H1 (cell line): Measurements from ENCODE around the gene COQ8B.

Experiments used
- CHD2 ChIP-seq: IDR thresholded peaks from 2 replicates; pipeline ENCODE4 v1.6.1; 2012; ENCODE audit warnings: low read length, improper control_type of control experiment
- EP300 ChIP-seq, 2 experiments: IDR thresholded peaks; 1 replicate in 1 of 2; 2 replicates in 1 of 2; pipeline ENCODE4 v1.6.1; 2011 to 2012; ENCODE audit warnings: low read depth in 2 of 2, low read length in 2 of 2, mild to moderate bottlenecking in 2 of 2, borderline replicate concordance in 1 of 2, inconsistent platforms in 1 of 2, moderate library complexity in 1 of 2
- GABPA ChIP-seq: IDR thresholded peaks from 2 replicates; pipeline ENCODE4 v1.6.1; 2011; ENCODE audit warnings: mild to moderate bottlenecking, low read length, moderate library complexity, borderline replicate concordance; ENCODE audit not compliant: insufficient read depth
- POLR2AphosphoS5 ChIP-seq: IDR thresholded peaks from 2 replicates; pipeline ENCODE4 v1.6.1; 2011; ENCODE audit warnings: low read depth, low read length
- TF ChIP-seq, protein P1 (sequence below), 3 experiments: IDR thresholded peaks; 1 replicate in 2 of 3; 2 replicates in 1 of 3; pipeline versions ENCODE4 v1.5.1 to v1.6.1; 2011; ENCODE audit warnings: low read length in 3 of 3, mild to moderate bottlenecking in 3 of 3, inconsistent platforms in 2 of 3, low read depth in 1 of 3, moderate library complexity in 1 of 3; ENCODE audit not compliant: insufficient read depth in 1 of 3; ENCODE audit errors: control extremely low read depth in 1 of 3
- TF ChIP-seq, protein P2 (sequence below): IDR thresholded peaks from 2 replicates; pipeline ENCODE4 v1.6.1; 2011; ENCODE audit warnings: low read length, improper control_type of control experiment

DNA sequence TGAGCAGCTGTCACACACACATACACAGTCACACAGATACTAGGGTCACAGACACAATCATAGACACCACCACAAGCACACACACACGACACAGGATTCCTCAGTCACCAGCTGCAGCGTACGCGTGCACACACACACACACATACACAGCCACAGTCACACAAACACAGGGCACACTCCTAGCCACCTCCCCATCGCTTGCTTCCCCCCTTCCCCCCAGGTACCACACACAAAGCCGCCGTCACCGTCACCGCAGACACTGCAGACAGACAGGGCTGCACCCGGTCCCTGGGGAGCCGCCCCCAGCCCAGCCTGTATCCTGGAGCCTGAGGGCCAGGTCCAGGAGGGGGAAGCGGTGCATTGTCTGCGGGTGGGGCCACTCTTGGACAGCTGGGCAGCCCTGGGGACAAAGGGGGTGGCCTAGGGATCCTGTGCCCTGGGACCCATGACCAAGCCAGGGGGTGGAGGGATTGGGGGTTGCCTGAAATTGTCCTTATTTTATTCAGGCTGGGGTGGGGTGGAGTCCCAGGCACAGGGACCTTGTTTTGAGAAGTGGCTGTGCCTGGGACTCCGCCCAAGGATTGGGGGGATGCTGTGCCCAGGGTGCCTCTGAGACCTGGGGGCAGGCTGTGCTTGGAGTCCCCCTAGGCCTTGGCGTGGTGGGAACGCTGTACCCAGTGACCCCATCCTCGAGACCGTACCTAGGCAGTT lies 27.2 kb downstream of the COQ8B start:
- TF ChIP-seq, protein P1, sequence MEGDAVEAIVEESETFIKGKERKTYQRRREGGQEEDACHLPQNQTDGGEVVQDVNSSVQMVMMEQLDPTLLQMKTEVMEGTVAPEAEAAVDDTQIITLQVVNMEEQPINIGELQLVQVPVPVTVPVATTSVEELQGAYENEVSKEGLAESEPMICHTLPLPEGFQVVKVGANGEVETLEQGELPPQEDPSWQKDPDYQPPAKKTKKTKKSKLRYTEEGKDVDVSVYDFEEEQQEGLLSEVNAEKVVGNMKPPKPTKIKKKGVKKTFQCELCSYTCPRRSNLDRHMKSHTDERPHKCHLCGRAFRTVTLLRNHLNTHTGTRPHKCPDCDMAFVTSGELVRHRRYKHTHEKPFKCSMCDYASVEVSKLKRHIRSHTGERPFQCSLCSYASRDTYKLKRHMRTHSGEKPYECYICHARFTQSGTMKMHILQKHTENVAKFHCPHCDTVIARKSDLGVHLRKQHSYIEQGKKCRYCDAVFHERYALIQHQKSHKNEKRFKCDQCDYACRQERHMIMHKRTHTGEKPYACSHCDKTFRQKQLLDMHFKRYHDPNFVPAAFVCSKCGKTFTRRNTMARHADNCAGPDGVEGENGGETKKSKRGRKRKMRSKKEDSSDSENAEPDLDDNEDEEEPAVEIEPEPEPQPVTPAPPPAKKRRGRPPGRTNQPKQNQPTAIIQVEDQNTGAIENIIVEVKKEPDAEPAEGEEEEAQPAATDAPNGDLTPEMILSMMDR (IDR thresholded peaks at IDR 0.05; ENCODE audit: control extremely low read depth in 1 of 3, insufficient read depth in 1 of 3, low read depth in 1 of 3, low read length in 3 of 3): no peak
- TF ChIP-seq GABPA: no peak
- TF ChIP-seq EP300 (IDR thresholded peaks at IDR 0.05; ENCODE audit: borderline replicate concordance in 1 of 2, low read depth in 2 of 2, low read length in 2 of 2): no peak
- no peak for TF ChIP-seq CHD2
- TF ChIP-seq, protein P2, sequence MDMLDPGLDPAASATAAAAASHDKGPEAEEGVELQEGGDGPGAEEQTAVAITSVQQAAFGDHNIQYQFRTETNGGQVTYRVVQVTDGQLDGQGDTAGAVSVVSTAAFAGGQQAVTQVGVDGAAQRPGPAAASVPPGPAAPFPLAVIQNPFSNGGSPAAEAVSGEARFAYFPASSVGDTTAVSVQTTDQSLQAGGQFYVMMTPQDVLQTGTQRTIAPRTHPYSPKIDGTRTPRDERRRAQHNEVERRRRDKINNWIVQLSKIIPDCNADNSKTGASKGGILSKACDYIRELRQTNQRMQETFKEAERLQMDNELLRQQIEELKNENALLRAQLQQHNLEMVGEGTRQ: no peak
- no peak for TF ChIP-seq POLR2AphosphoS5
